GM18517 (cell line): Measurements from ENCODE around the gene SLC7A1.
"Not testable (repeated sequence)": the region's sequence is repeated elsewhere in the genome, so short reads cannot be mapped to it uniquely, and the experiment has no call there.

Experiments
- ATAC-seq: cut with Tn5 transposase; IDR thresholded peaks from one replicate; pipeline ENCODE4 v1.9.1; 2021; ENCODE audit warnings: mild to moderate bottlenecking, moderate library complexity; ENCODE audit not compliant: unreplicated experiment

Gene SLC7A1

GRCh38 chr13:29595380-29596063 is at the start of gene SLC7A1:
Gene SLC7A1 (minus strand): TSS chr13:29595688. CDS start chr13:29536188, 59,500 bp downstream.
- peak; percentile 76 for ATAC-seq

DNA sequence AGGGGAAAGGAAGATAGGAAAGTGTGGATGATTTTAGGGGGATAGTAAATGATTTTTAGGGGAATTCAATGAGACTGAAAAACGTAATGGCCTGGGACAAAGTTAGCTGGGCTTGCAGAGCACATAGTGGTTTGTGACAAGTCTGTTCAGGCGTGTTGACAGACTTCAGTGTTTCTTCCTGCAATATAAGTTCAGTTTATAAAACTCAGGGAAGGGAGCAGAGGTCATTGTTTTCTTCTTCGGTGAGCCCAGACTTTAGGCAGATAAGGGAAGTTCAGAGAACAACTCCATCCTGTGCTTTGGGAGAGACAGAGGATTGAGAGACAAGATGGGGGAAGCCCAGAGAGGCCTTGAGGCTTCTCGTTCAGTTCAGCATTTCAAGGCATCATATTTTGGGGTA is 45.2 kb upstream of the SLC7A1 start:
- ATAC-seq, result no peak

DNA sequence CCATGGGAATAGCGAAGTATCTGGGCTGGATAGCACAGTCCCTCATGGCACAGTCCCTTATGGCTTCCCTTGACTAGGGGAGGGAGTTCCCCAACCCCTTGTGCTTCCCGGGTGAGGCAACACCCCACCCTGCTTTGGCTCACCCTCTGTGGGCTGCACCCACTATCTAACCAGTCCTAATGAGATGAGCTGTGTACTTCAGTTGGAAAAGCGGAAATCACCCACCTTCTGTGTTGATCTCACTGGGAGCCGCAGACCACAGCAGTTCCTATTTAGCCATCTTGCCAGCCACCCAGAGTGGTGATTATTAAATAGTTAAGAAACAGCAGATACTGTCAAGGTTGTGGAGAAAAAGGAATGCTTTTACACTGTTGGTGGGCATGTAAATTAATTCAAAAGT is 41.3 kb upstream of the SLC7A1 start:
- not testable (repeated sequence) for ATAC-seq

- ATAC-seq, result no peak
Measured at GRCh38 chr13:29624997-29625396, 29.5 kb upstream of the SLC7A1 start.

DNA sequence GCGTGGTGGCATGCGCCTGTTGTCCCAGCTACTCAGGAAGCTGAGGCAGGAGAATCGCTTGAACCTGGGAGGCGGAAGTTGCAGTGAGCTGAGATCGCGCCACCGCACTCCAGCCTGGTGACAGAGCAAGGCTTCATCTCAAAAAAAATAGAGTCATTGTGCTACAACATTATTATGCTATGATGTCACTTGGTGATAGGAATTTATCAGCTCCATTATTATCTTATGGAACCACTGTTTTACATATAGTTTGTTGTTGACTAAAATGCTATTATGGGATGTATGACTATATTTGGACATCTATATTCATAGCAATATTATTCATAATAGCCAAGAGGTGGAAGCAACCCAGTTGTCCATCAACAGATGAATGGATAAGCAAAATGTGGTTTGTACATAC is 26.4 kb upstream of the SLC7A1 start:
- ATAC-seq, result no peak

- no peak for ATAC-seq
Measured at GRCh38 chr13:29621051-29621800, 25.7 kb upstream of the SLC7A1 start.

DNA sequence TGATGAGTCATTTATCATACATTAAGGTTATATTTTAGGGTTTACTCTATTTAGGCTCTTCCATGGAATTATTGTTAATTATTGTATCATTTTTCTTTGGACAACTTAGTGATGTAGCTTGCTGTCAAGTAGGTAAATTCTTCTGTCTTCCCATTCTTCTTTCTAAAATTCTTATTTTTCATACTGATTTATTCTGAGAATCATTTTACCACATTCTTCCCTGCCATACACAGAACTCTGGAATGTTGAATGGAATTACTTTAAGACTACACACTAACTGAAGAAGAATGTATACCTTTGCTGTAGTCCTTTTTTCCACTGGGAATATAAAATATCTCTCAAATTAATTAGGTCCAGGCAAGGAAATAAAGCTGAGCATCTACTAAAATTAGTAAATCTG is 24.5 kb upstream of the SLC7A1 start:
- no peak for ATAC-seq

DNA sequence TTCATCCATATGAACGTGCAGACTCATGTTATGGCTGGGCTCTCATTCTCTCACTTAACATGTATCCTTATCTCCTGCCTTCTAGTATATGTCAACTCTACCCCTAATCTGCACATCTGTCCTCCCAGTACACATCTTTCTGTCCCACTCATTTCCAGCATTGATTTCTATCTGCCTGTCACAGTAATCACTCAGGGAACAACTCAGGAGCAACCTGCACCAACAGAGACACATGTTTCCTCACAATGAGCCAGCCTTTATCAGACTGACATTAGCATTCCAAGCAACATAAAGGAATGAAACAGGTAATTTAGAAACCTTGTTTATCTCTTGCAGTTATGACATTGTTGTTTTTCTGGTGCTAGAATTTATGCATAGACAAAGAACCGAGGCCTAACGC is 17.6 kb upstream of the SLC7A1 start:
- ATAC-seq, result no peak

- no peak for ATAC-seq
Measured at GRCh38 chr13:29607465-29607864, 12.0 kb upstream of the SLC7A1 start.

DNA sequence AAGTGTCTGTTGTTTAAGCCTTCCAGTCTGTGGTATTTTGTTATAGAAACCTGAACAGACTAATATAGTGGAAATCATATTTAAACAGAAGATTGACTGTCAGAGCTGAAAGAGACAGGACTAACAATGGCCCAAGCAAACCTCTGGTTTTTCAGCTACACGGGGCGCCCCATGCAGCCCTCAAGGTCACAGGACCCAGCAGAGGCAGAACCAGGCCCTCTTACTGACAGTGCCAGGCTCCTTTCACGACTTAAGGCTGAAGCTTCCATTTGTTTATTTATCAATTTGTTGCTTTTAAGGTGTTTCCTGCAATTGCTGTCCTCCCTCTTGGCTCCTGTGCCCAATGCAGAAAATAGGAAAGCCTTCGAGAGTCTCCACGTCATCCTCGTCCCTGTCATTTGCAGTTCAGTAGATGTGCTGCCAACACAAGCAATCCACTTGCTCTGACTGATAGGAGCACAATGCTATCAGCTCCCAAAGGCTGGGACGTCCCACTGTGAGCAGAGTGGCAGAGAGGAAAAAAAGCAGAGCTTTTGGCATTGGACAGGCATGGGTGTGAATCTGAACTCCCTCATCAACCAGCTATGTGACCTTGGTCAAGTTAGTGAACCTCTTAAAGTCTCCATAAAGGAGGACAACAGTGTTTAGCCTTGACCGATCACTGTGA is 10.5 kb upstream of the SLC7A1 start:
- no peak for ATAC-seq

- ATAC-seq, result no peak
Measured at GRCh38 chr13:29598321-29598720, 2.8 kb upstream of the SLC7A1 start.

DNA sequence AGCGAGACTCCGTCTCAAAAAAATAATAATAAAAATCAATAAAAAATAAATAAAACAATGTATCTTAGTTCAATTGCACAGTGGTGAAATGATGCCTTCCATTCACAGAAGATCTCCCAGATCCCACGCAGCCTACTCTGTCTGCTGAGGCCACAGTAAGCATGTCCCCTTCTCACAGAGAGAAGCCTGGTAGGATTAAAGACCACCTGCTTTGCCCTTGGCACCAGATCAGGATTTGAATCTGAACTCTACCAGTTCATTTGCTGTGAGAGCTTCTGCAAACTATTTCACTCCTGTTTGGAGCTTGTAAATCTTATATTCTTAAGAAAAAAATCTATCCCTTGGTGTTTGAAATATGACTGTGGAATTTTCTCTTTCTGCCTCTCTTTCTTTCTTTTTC is 2.2 kb upstream of the SLC7A1 start:
- no peak for ATAC-seq

GRCh38 chr13:29597246-29597645 is 1.8 kb upstream of the SLC7A1 start:
- ATAC-seq, result no peak

DNA sequence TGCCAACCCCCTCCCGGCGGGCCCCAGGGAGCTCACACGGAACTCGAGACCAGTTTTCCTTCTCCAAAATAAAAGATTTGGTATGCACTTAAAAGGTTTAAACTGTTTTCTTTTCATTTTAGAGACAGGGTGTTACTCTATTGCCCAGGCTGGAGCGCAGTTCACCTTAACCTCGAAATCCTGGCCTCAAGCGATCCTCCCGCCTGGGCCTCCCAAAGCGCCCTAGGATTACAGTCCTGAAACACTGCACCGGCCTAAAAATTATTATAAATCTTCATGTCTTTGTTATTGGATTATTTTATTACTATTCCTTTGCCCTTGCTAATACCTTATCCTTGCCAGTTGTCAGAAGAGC is 553 bp upstream of the SLC7A1 start:
- no peak for ATAC-seq

DNA sequence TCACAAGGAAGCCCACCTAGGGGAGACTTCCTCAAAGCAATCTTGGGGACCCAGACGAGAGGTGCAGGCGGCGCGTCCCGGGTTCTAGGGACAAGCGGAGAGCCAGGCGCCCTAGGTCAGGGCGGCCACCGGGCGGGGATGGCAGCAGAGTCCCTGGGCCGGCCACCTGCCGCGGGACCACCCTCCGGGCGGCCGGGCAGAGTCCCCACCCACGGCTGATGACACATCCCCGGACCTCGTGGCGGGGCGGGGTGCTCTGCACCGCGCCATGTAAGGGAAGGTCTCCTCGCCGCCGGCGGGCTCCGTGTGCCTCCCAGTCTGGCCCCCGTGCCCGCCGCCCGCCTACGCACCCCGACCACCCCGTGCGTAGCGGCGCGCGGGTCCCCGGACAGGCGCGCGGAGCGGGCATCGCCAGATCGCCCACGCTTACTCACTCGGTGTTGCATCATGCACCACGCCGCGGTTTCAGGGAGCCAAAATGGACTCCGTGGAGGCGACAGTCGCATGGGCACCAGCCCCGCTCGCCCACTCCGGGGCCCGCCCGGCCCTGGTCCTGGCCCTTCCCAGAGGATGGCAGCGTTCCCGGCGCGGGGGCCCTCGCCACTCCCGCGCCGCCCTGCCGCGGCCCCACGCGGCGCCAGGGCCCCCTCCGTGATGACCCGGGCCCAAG is 643 bp downstream of the SLC7A1 start:
- ATAC-seq, result peak; percentile 43

- ATAC-seq, result peak; percentile 33
Measured at GRCh38 chr13:29594303-29594709, 1.2 kb downstream of the SLC7A1 start.

DNA sequence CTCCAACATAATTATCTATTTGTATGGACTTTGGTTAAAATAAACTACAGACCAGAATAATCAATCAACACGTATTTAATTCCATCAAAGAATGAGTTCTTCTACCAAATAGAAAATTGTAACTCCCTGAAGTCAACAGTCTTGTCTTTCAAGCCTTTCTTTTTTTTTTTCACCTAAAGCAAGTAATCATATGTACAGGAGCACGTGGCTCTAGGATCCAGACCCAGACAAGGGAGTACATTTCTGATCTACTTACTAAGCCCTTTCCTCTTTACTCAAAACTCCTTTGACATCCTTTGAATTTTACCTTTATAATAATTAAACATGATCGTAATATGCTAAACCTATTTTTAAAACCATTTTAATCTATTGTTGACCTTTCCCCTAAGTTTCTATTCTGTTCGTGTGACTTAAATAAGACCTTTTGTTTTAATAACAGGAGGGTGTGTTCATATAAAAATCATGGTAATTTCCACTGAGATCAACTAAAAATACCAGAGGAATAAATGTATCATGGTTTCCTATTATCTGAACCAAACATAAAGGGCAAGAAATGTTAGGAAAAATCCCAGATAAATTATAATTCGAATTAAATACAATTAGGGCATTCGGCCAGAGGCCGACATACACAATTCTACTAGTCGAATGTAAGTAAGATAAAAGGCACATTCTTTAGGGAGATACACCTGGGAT is 1.7 kb downstream of the SLC7A1 start:
- ATAC-seq, result no peak

- no peak for ATAC-seq
Measured at GRCh38 chr13:29591310-29591709, 4.2 kb downstream of the SLC7A1 start.

- no peak for ATAC-seq
Measured at GRCh38 chr13:29589967-29590366, 5.5 kb downstream of the SLC7A1 start.

GRCh38 chr13:29589234-29589633 is 6.3 kb downstream of the SLC7A1 start:
- ATAC-seq, result no peak

GRCh38 chr13:29587645-29588044 is 7.8 kb downstream of the SLC7A1 start:
- no peak for ATAC-seq
